NCI-H82 treated with DMSO at 0.1 percent for 48 hours (cell line): ENCODE results near the gene SLC4A4.

Source experiments
- DNase-seq: peaks from one replicate; lab custom pipeline; 2025; ENCODE audit not compliant: unreplicated experiment; lab: John Stamatoyannopoulos, UW

The SLC4A4 gene

GRCh38 chr4:71592793-71593192 is 254.0 kb downstream of the SLC4A4 start:
- no peak for DNase-seq

DNA sequence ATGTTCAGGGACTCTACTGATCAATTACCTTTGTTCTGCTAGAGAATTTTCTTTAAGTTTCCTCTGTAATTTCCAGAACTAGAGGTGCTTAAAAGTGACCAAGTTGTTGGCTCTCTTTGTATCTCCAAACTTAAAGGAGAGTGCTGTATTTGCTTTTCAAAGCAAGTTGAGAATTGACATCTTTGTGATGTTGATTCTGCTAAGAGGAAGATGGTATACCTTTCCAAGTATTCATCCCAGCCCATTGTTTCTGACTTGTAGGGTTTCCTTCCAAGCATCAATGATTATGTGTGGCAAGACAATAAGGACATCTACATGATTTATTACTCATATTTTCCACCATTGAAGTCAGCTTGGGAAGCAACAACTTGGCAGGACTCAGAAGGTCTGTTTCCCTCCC is 254.5 kb downstream of the SLC4A4 start:
- no peak for DNase-seq

GRCh38 chr4:71595576-71596108 is 256.8 kb downstream of the SLC4A4 start:
- no peak for DNase-seq

DNA sequence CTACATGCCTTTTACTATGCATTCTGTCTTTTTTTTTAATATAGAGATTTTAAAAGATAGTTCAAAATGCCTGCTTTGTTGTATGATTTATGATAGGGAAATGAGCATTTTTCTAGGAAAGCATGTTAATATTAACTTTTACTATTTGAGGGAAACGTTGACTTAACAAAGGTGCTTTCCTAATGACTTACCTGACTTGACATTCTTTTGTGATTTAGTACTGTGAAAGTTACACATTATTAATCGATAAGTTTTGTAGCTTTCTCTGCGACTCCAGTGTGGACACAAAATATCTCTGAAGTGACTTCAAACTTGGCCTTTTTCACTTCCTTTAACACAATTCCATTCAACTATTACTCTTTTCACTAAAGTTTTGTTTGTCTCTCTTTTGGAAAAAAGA is 260.8 kb downstream of the SLC4A4 start:
- no peak for DNase-seq

GRCh38 chr4:71602289-71602900 is 263.6 kb downstream of the SLC4A4 start:
- no peak for DNase-seq

- no peak for DNase-seq
Measured at GRCh38 chr4:71604785-71605184, 266.0 kb downstream of the SLC4A4 start.

DNA sequence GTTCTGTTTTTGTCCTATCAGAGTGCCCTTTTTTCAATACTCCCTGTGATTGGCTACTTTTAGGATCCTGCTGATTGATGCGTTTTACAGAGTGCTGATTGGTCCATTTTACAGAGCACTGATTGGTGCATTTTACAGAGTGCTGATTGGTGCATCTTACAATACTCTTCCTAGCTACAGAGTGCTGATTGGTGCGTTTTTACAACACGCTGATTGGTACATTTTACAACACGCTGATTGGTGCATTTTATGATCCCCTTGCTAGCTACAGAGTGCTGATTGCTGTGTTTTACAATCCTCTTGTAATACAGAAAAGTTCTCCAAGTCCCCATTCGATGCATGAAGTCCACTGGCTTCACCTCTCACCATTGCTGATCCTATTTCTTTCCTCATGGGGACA is 268.3 kb downstream of the SLC4A4 start:
- DNase-seq: no peak

DNA sequence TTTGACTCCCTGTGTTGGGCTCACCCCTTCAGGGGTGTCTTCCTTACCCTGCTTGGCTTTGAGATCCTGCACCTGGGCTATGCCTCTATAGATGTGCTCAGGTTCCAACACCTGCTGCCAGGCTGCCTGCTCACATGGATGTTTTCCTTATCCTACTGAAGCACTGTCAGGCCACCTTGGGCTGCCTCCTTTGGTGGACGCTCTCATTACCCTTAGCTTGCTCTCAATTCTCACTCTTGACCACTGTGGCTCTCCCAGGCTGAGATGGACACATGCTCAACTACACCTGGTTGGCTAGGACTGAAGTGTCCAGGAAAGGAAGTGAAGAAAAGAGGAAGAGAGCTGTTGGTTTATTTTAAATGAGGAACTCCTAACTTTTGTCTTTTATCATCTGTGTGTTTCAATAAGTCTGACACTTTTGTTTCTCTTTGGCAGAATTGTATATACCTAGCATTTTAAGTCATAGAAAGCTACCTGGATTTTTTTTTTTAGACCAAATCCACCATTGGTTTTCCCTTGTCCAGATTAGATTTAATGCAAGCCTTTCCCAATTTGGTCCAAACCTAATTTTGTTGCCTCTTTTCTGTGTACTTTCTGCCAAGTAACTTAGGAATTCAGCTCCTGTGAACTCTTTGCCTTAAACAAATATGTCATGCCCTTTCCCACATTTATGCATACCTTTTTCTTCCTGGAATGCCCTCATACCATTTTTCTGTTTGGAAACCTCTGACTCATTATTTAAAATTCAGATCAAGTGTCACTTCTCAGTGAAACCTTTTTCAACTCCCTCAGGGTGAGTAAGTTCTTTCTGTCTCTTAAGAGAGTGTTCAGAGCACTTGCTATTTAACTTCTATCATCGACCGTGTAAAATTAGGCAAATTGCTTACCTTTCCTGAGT is 269.2 kb downstream of the SLC4A4 start:
- DNase-seq: no peak

DNA sequence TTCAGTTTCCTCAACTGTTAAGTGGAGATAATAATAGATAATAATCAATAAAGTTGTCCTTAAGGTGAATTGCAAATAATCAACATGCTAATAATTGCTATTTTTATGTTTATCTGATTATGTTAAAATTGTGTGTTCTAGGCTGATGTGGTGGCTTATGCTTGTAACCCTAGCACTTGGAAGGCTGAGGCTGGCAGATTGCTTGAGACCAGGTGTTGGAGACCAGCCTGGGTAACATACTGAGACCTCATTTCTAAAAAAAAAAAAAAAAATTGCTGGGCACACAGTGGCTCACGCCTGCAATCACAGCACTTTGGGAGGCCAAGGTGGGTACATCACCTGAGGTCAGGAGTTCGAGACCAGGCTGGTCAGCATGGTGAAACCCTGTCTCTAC is 269.9 kb downstream of the SLC4A4 start:
- no peak for DNase-seq

DNA sequence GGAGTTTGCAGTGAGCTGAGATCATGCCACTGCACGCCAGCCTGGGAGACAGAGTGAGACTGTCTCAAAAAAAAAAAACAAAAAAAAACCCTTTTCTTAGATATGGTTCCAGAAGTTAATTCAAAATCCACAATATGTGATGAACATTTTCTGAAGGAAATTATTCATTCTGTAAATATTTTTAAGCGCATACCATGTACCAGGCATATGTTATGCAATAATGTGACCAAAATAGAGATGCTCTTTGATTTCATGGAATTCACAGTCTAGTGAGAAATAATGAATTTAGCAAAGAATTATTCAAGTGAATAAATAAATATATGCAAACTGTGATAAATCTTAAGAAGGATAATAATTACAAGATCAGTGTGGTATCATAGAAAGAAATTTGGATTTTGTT is 270.3 kb downstream of the SLC4A4 start:
- DNase-seq: no peak

DNA sequence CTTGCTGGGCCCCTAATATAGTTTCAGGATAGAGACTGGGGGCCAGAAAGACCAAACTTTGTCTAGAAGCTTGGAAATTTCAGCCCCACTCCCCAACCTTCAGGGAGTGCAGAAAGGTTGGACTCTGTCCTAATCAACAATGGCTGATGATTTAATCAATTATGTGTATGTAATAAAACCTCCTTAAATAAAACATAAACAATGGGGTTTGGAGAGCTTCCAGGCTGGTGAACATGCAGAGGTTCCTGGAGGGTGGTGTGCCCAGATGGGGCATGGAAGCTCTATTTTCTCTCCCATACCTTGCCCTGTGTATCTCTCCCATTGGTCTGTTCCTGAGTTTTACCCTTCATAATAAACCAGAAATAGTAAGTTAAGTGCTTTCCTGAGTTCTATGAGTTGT is 270.8 kb downstream of the SLC4A4 start:
- DNase-seq: no peak

DNA sequence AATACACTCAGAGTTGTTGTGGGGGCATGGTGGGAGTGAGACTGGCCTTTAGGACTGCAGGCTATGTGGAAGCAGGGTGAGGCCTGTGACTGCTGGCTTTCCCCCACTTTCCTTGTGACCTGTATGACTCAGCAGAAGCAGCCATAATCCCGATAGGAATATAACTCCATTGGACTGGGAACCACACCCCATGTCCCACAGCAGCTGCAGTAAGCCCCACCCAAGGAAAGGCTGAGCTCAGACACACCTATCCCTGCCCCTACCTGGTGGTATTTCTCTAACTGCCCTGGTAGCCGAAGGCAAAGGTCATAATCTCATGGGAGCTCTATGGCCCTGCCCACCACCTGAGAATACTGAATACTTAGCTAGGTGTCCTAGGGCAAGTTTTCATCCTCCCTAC is 275.8 kb downstream of the SLC4A4 start:
- DNase-seq: no peak

GRCh38 chr4:71616168-71616811 is 277.5 kb downstream of the SLC4A4 start:
- no peak for DNase-seq
